ENCODE data around the gene OLFM2. TPM values are rescaled to one million over a fixed set of nuclear protein-coding genes. Genes with fewer than 3 reads are reported as not detected.

Gene OLFM2
- total RNA-seq, 1 experiment from 2014 or later = 75.6 TPM

DNA sequence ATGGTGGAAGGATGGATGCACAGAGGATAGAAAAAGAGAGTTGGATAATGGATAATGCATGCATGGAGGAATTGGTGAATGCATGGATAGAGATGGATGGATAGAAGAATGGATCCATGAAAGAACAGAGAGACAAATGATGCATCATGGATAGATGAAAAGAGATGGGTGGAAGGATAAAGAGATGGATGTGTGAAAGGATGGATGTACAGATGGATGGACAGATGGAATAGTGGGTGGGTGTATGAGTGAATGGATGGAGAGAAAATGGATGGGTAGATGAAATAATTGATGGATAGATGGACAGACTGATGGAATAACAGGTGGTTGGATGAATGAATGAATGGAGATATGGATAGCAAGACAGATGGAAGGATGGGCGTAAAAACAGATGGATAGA is 25.7 kb downstream of the OLFM2 start:
- H3K4me3 Mint-ChIP-seq = no peak overlapping the region
- Histone ChIP-seq H3K27me3 (ENCODE audit: insufficient read depth, low read length) (no peaks in the 10 kb centered on the region), H3K14ac (ENCODE audit: insufficient read depth, low read length) (no peak overlapping the region), H3K9ac (ENCODE audit: extremely low read depth, insufficient read length, low read length) (no peak overlapping the region), H3K4me1 (ENCODE audit: insufficient read depth, low read length) (no peaks in the 10 kb centered on the region; the same call in 1 of the 2 replicates), H4K5ac (ENCODE audit: insufficient read length, low read depth, low read length) (no peak overlapping the region), H2BK12ac (ENCODE audit: insufficient read length, low read depth, low read length) (no peak overlapping the region), H3K79me1 (ENCODE audit: insufficient read depth, low read depth, low read length, poor library complexity, severe bottlenecking) (peaks cover 3% of the 10 kb centered on the region), H3K9me3 (ENCODE audit: control insufficient read depth, low read depth, low read length) (no peaks in the 10 kb centered on the region), H2BK20ac (ENCODE audit: low read depth, low read length, poor library complexity, severe bottlenecking) (no peak overlapping the region), H2AK5ac (ENCODE audit: insufficient read length, low read length) (no peak overlapping the region), H3K4me2 (ENCODE audit: insufficient read depth, insufficient read length, low read length) (no peak overlapping the region), H3T11ph (ENCODE audit: low read length) (no peak overlapping the region), H3K79me2 (ENCODE audit: insufficient read depth, low read length) (no peaks in the 10 kb centered on the region; the same call in 1 of the 2 replicates), H2AFZ (ENCODE audit: low read length) (no peak overlapping the region), H4K20me1 (ENCODE audit: control insufficient read depth, insufficient read depth, insufficient read length) (no peaks in the 10 kb centered on the region), H2BK5ac (ENCODE audit: insufficient read length, low read length) (no peak overlapping the region), H3K27ac (ENCODE audit: insufficient read length, low read depth, low read length) (no peak overlapping the region), H4K91ac (ENCODE audit: insufficient read length, low read depth, low read length) (no peak overlapping the region), H2BK15ac (ENCODE audit: low read depth, low read length) (no peak overlapping the region), H3K4ac (ENCODE audit: low read depth, low read length) (no peak overlapping the region), H3K23me2 (ENCODE audit: insufficient read length, low read depth, low read length, poor library complexity, severe bottlenecking) (peaks cover 11% of the 10 kb centered on the region), H3K18ac (ENCODE audit: insufficient read length, low read depth, low read length) (no peak overlapping the region), H2BK120ac (ENCODE audit: low read depth, low read length, poor library complexity, severe bottlenecking) (no peak overlapping the region), H3K23ac (ENCODE audit: insufficient read length, low read depth, low read length) (no peak overlapping the region), H3K56ac (ENCODE audit: insufficient read length, low read depth, low read length) (no peak overlapping the region), H4K8ac (replicated peaks; ENCODE audit: insufficient read length, low read depth, low read length) (no peak overlapping the region)
- peaks cover 13 to 14% of the 10 kb centered on the region in 2 experiments; a peak in 3 of 4 replicates for H3K4me1 Mint-ChIP-seq
- no peaks in the 10 kb centered on the region; a peak in 1 of 5 replicates for H3K9me3 Mint-ChIP-seq
- TF ChIP-seq, protein P1, sequence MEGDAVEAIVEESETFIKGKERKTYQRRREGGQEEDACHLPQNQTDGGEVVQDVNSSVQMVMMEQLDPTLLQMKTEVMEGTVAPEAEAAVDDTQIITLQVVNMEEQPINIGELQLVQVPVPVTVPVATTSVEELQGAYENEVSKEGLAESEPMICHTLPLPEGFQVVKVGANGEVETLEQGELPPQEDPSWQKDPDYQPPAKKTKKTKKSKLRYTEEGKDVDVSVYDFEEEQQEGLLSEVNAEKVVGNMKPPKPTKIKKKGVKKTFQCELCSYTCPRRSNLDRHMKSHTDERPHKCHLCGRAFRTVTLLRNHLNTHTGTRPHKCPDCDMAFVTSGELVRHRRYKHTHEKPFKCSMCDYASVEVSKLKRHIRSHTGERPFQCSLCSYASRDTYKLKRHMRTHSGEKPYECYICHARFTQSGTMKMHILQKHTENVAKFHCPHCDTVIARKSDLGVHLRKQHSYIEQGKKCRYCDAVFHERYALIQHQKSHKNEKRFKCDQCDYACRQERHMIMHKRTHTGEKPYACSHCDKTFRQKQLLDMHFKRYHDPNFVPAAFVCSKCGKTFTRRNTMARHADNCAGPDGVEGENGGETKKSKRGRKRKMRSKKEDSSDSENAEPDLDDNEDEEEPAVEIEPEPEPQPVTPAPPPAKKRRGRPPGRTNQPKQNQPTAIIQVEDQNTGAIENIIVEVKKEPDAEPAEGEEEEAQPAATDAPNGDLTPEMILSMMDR (conservative IDR thresholded peaks at IDR 0.05) = no peak
- H3K36me3 Mint-ChIP-seq (ENCODE audit: insufficient read depth in 1 of 3, low read depth in 3 of 3) = peaks cover under 1 to 8% (median 1%) of the 10 kb centered on the region in 3 experiments; a peak in 6 of 7 replicates
- DNase-seq = no peak
- H3K27me3 Mint-ChIP-seq (ENCODE audit: low read depth) = no peaks in the 10 kb centered on the region
- 100% methylated on average over 1 of the region's 1 CpG for WGBS (ENCODE audit: extremely low coverage, insufficient read length, low lambda C conversion rate)
- no peak overlapping the region for H3K27ac Mint-ChIP-seq
